GM12873 (cell line): ENCODE measurements around the gene MINDY4B.

Experiments
- CTCF ChIP-seq: IDR thresholded peaks from 2 replicates; pipeline ENCODE4 v1.5.1; 2012; ENCODE audit warnings: low read depth, mild to moderate bottlenecking, moderate library complexity, low read length, control low read depth; ENCODE audit not compliant: insufficient read depth; ENCODE audit errors: missing control alignments

The MINDY4B gene

GRCh38 chr3:150917951-150918350, 12.7 kb upstream of the MINDY4B start:
- no peak for TF ChIP-seq CTCF

GRCh38 chr3:150913133-150913922, 8.1 kb upstream of the MINDY4B start:
- no peak for TF ChIP-seq CTCF

GRCh38 chr3:150912501-150912900, 7.3 kb upstream of the MINDY4B start:
- no peak for TF ChIP-seq CTCF

- no peak for TF ChIP-seq CTCF
Measured at GRCh38 chr3:150911771-150912170, 6.5 kb upstream of the MINDY4B start.

GRCh38 chr3:150906461-150906860, 1.2 kb upstream of the MINDY4B start:
- no peak for TF ChIP-seq CTCF

GRCh38 chr3:150905746-150906145, 507 bp upstream of the MINDY4B start:
- no peak for TF ChIP-seq CTCF

GRCh38 chr3:150902988-150903387, 2.3 kb downstream of the MINDY4B start:
- no peak for TF ChIP-seq CTCF
